Measurements from ENCODE around the gene FOXI1.

FOXI1 gene

DNA sequence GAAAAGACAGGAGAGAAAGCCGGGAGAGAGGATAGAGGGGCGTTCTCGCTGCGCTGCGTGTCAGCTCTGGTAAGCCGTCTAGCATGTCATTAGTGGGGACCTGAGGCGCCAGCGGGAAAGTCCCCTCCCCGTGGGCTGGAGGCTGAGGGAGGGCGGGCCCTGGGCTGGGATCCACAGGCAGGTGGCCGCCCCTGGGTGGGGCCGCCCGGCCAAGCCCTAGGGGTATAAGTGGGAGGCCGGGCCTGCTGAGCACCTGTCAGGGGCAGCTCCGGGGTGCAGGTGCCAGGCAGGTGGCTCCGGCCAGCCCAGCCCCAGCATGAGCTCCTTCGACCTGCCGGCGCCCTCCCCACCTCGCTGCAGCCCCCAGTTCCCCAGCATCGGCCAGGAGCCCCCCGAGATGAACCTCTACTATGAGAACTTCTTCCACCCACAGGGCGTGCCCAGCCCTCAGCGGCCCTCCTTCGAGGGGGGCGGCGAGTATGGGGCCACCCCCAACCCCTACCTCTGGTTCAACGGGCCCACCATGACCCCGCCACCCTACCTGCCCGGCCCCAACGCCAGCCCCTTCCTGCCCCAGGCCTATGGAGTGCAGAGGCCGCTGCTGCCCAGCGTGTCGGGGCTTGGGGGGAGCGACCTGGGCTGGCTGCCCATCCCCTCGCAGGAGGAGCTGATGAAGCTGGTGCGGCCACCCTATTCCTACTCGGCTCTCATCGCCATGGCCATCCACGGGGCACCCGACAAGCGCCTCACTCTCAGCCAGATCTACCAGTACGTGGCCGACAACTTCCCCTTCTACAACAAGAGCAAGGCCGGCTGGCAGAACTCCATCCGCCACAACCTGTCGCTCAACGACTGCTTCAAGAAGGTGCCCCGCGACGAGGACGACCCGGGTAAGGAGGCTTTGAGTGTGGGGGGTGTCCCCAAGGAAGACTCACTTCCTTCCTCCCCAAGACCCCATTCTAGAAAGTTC lies at the start of gene FOXI1:
Gene FOXI1 (plus strand): TSS at position 256 of the 970 bp plus-strand sequence. CDS start 61 bp downstream, at position 317.
- no peak for DNase-seq

DNA sequence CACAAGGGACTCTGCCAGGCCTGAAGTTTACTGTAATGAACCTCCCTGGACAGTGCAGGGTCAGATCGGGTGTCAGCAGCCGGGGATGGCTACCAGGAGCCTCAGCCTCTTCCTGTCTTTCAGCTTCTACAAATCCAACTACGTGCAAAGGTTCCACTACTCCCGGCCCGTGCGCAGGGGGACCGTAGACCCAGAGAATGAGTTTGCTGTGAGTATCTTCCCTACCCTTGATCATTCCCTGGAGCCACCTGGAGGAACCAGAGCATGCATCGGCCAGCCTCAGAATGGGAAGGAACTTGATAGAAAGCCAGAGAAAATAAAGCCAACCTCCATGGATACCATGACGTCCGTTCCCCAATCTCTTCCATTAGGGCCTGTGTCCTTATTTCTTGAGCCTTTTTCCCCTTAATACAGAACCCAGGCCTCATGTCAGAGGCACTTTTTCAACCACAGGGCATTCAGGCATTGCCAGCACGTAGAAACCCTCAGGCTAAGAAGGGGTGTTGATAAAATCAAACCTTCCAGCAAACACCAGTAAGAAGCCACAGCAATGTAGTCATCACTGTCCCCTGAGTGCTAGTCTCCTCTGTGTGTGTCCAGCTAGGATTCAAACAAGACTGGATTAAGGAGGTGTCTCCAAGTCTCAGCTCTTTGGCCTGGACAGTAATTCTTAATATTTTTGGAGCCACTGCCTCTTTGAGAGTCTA lies 49.0 kb upstream of the FOXI1 start:
- DNase-seq, result no peak

DNA sequence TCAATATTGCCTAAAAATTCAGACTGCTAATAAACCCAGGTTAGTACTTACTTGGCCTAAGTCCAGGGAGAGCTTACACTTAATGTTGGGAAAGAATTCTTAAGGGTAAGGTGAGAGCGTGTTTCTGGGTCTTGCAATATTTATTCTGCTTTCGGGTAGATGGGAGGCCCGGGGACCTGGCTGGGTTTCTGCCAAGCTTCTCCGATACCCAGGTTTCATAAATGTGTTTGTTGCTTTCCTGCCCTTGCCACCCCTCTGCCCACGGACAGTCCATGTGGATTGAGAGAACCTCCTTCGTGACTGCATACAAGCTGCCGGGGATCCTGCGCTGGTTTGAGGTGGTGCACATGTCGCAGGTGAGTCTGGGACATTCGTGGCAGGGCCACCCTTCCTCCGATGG lies 48.4 kb upstream of the FOXI1 start:
- DNase-seq, result no peak

DNA sequence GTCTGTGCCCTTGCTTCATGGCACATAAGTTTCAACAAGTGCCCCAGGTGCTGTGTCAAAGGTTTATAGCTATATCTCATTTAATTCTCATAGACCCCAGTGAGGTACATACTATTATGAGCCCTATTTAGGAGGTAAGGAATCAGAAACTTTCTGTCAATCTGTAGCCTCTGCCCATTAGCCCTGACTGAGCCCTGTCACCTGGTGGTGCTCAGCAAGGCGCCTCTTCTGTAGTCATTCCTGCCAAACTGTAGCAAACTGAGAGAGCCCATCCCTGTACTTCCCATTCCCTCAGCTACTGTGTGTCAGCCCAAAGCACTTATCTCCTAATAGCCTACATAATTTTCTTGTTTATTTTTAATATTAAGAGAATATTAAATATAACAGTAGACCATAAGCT lies 46.5 kb upstream of the FOXI1 start:
- no peak for DNase-seq

DNA sequence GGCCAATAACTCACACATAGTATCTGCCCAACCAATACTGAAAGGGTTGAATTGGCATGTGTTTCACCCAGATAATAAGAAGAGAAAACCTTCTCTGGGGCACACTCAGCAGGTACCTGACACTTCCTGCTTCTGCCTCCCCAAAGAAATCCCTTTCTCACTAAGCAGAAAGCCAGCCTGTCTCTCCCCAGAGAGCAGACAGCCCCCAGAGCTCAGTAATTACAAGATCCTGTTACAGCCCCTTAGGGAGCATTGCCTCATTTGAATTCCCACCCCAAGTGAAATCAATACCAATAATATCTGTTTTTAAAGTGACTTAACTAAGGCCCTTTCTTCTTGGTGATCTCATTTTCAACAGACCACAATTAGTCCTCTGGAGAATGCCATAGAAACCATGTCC lies 38.5 kb upstream of the FOXI1 start:
- no peak for DNase-seq

DNA sequence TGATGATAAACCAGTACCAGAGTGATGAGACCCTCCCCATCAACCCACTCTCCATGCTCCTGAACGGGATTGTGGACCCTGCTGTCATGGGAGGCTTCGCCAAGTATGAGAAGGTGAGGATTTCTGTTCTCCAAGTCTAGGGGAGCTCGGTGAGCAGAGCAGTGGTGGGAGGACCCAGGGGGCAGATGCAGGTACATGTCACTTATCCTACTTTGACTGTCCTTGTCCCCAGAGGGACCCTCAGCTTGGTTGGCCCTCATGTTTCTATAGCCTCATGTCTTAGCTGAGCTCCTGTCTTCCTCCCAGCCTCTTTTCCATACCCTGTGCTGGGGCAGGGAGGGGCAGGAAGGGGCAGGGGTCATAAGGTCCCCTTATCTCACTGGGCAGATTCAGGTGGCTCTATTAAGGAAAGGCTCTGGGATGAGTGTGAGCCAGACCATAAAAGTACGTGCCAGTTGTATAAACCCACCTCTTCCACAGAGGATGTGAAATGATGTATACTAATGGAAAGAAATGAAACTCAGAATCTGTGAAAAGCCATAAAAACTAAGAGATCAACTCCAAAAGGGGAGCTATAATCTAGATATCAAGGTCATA lies 38.0 kb upstream of the FOXI1 start:
- no peak for DNase-seq

DNA sequence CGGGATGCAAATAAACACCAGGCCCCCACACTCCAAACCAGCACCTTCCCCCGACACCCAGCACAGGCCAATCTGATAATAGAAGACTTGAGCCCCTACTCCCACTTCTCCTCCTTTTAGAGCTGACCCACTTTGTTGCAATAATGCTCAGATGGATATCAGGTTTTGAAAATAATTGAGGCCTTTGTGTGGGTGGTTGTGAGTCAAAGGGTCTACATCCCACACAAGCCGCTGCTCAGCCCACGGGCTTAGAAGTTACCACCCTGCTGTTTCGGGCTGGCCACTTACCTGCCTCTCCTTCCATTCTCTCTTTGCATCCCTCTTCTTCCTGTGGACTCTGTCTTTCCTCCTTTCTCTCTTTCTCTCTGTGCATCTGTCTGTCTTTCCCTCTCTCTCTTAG lies 36.2 kb upstream of the FOXI1 start:
- no peak for DNase-seq

DNA sequence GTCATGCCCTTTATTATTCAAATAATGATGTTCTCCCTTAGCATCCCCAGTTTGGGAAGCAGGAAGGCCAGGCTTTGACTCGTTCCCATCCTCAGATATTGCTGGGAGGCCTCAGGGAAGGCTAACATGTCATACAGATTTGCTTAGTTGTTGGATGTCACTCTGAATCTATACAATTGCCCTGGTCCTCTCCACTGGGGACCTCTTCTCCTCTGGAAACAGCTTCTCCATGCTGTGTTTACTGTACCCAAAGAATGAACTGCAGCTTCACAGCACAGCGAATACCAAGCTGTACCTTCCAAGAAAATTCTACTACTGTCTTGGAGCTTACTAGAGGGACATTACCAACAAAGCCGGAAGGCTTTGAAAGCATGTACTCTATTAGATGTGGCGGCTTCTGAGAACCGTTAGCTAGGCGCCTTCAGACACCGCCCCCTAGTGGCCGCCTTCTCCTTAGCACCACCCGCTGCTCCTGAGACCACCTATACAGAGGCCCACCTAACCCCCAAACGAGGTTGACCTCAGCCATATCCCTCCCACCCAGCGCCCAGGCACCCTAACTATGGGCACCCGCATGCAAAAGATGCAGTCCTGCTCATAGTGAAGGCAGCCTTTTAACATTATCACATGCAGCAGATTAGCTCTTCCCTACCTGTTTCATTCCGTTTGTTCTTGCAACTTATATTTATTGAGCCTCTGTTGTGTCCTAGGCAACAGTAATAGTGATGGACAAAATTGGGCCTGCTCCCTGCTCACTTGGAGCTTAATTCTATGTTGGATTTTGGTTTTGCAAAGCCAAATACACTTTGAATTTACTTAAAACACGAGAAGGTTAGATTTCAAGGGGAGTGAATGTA lies 34.9 kb upstream of the FOXI1 start:
- no peak for DNase-seq

DNA sequence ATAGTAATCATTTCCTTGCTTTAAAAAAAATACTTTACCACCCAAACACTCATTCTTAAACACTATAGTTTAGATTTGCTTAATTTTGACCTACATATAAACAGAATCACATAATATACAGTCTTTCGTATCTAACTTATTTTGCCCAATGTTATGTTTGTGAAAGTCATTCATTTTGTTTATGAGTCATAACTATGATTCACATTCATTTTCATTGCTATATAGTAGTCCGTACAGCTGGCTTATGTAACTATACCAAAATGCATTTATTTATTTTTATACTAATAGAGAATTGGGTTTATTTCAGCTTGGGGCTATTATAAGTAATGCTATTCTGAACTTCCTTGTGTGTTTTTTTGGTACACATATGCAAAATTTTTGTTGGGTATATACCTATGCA lies 33.9 kb upstream of the FOXI1 start:
- no peak for DNase-seq

DNA sequence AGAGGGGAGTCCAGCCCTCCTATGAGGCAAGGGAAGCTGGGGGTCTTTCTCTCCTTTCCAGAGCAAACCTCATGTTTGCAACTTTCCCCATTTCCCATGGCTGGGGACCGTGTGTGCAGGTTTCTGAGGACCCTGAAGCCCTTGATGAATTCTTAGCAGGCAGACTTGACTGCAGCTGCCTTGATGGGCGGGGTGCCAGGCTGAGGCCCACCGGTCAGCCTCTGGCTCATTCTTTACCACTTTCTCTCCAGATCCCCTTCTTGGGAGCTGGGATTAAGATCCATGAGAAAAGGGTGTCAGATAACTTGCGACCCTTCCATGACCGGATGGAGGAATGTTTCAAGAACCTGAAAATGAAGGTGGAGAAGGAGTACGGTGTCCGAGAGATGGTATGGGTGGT lies 30.0 kb upstream of the FOXI1 start:
- DNase-seq, result no peak

DNA sequence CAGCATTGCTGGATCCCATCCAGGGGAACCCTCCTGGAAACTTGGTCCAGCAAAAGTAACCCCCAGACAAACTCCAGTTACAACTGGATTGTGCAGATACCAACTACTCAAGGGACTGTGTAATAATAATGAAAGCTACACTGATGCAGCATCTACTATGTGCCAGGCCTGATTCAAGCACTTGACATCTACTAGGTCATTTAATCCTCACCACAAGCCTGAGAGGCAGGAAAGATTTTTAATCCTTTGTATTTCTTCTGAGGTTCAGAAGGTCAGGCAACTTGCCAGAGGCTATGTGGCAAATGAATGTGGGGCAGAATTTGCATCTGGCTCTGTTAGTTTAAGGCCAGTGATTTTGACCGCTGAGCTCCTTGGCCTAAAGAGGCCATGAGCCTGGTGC lies 29.5 kb upstream of the FOXI1 start:
- DNase-seq, result no peak

DNA sequence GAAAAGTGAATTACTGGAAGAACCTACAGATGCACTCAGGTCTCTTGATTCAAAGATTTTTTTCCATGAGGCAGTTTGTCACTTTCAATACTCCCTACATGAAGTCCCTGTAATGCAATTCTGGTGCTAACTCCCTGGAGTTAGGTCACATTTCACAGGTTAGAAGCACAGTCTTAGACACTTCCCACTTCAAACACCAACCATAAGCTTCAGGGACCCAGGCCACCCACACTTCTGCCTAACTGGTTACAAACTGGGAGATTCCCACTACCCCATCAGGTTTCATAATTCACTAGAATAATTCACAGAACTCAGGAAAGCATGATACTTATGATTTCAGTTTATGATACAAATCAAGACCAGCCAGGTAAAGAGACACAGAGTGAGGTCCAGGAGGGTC lies 29.0 kb upstream of the FOXI1 start:
- DNase-seq, result no peak

DNA sequence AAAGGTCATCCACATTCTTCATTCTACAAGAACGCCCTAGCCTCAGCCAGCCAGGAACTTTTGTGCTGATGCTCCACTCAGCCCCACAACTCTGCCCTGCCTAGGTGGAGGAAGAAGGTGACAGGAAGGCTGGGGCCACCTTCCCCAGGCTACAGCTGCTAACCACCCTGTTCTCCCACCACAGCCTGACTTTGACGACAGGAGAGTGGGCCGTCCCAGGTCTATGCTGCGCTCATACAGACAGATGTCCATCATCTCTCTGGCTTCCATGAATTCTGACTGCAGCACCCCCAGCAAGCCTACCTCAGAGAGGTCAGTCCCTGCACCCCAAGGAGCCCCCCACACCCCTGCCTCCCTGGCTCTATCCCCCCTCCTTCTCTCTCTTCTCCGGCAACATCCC lies 28.2 kb upstream of the FOXI1 start:
- DNase-seq, result no peak

DNA sequence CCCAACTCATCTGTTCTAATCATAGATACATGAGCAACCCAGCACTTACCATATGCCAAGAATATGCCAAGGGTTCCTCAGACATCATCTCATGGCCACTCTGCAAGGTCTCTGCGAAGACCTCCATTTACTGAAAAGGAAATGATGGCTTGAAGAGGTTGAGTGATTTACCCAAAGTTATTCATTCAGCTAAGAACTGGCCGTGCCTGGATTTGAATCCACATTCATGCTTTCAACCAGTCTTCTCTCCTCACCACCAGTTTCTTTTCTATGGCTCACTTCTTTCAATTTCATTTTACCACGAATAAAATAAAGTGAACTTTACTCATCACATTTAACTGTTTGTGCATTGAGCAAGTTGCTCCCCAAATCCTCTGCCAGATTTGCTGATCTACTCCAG lies 27.2 kb upstream of the FOXI1 start:
- DNase-seq, result no peak

DNA sequence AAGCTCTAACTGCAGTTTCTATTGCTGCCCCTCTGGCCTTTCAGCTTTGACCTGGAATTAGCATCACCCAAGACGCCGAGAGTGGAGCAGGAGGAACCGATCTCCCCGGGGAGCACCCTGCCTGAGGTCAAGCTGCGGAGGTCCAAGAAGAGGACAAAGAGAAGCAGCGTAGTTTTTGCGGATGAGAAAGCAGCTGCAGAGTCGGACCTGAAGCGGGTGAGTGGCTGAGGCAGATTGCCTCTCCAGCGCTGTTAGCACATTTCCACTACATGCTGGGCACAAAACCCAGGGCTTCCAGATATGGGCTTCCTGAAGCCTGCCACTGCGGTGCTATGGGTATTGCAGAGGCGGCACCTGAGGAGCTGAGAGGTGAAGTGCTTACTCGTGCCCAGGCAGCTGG lies 26.8 kb upstream of the FOXI1 start:
- DNase-seq, result no peak

DNA sequence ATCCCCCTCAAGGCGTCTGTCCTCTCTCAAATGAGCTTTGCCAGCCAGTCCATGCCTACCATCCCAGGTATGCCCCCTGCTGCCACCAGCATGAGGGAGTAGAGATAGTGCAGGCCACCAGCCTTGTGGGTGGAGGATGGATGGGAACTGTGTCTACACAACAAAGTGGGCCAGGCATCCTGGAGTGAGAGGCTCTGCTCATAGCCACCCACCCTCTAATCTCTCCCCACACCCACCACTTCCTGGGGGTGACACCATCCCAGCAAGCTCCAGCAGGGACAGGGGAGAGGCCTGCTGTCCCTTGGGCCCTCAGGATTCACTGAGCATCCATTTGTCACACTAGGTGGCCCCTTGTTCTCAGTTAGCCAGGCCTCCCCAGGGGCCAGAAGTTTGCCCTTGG lies 25.5 kb upstream of the FOXI1 start:
- DNase-seq, result no peak

DNA sequence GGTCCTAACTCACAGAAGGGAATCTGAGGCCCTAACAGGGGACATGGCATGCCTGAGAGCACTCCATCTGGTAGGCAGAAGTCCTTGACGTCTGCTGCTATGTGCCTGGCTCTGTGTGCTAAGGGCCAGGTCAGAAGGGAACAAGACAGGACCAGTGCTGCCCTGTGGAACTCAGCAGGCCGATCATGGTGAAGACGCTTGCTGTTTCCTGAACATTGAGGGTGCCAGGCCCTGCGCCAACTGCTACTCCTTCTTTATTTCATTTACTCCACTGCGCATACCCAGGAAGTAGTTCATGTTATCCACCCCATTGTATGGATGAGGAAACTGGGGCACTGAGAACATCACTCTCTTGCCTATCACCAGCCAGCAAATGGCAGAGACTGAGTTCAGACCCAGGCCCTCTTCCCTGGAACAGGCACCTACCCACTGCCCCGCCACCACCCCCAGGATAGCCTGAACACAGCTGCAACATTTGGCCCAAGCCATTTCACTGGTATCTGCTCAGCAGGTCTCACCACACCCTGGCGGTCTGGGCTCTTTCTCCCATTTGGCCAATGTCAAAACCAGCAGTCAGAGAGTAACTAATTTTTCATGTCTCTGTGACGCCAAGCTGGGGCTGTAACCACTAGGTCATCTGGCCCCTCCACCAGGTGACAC lies 24.8 kb upstream of the FOXI1 start:
- no peak for DNase-seq

DNA sequence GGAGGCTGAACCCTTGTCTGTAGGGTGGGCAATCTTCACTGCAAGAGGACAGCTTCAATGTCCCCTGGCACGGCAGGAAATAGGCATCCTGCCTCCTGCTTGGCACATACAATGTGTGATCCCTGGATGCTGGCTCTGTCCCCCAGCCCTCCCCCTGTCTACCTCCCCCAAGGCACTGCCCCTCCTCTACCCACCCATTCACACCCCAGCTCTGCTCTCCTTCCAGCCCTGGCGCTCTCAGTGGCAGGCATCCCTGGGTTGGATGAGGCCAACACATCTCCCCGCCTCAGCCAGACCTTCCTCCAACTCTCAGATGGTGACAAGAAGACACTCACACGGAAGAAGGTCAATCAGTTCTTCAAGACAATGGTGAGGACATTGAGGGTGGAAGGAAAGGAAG lies 24.1 kb upstream of the FOXI1 start:
- no peak for DNase-seq

DNA sequence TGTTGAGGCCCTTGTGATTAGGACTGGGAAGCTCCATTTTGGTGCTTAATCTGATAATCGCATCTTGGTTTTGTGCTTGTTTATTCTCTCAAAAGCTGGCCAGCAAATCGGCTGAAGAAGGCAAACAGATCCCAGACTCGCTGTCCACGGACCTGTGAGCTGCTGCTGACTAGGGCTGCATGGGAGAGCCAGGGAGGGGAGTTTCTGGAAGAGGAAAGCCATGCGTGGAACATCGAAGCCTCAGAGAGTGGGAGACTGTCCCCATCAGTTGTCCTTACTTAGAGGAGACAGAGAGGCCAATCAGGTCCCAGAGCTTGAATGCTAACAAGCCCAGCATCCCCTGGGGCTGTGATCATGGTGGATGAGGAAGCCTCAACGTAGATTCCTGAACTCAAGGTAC lies 23.0 kb upstream of the FOXI1 start:
- no peak for DNase-seq

DNA sequence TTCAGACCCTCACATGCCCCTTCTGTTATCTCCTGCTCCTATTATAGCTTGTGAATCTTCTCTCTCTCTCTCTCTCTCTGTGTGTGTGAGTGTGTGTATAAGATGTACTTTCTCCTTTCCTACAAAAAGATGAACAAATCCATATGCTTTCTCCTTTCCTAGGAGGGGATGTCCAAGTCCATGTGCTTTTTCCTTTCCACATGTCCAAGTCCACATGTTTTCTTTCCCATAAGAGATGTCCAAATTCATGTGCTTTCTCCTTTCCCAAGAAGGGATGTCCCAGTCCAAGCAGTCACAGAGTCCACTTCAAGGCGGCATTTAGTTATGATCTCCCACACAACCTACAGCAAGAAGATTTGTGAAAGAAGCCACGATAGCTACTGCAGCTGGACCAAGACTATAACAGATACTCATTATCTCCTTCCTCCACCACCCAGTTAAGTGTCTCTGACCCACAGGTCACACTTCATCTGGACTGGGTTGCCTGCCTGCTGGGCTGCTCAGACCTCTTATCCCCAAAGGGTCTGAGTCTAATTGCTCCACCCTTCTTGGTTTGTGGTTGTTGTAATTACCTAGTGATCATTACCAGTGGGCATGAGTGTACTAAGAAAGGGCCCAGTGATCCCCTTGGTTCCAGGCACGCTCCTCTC lies 18.4 kb upstream of the FOXI1 start:
- DNase-seq, result no peak

DNA sequence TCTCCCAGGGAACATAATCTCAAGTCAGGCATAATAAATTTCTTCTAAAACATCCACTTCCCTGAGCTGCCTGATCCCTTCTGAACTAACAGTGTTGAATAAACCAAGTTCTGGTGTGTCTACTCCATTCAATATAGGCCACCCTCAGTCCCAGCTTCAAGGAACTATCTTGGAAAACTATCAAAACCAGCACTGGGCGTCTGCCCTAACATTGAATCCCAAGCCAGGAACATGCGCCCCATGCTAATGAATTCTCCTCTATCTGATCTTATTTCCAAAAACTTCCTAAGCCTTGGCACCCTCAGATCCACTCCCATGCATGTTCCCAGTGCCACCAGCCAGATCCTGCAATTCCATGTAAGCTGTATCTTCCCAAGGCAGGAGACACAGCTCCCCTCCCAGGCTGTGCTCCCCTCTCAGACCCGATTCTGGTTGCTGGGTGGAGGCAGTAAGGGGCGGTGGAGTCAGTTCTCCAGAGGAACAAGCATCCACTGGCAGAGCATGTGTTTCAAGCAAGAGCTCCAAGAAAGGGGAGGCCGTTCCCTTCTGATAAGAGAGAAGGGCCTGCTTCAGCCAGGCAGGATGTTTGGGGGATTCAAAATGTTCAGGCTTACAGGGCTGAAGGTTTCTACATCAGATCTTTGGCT lies 13.1 kb upstream of the FOXI1 start:
- DNase-seq, result no peak
